ENCODE results near the gene SLC15A4.

DNA sequence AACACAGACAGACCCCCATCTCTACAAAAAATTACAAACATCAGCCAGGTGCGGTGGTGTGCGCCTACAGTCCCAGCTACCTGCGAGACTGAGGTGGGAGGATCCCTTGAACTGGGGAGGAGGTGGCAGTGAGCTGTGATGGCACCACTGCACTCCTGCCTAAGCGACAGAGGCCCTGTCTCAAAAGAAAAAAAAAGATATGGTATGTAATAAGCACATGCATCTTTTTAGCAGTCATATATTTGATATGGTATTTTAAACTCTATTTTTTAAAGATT, 7.2 kb downstream of the SLC15A4 start:
- TF ChIP-seq, protein P1, sequence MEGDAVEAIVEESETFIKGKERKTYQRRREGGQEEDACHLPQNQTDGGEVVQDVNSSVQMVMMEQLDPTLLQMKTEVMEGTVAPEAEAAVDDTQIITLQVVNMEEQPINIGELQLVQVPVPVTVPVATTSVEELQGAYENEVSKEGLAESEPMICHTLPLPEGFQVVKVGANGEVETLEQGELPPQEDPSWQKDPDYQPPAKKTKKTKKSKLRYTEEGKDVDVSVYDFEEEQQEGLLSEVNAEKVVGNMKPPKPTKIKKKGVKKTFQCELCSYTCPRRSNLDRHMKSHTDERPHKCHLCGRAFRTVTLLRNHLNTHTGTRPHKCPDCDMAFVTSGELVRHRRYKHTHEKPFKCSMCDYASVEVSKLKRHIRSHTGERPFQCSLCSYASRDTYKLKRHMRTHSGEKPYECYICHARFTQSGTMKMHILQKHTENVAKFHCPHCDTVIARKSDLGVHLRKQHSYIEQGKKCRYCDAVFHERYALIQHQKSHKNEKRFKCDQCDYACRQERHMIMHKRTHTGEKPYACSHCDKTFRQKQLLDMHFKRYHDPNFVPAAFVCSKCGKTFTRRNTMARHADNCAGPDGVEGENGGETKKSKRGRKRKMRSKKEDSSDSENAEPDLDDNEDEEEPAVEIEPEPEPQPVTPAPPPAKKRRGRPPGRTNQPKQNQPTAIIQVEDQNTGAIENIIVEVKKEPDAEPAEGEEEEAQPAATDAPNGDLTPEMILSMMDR (IDR thresholded peaks at IDR 0.05; ENCODE audit: insufficient read depth, low read length, poor library complexity, severe bottlenecking): no peak
- no peak for TF ChIP-seq EZH2phosphoT487 (conservative IDR thresholded peaks at IDR 0.05; ENCODE audit: low read length)
